DMS53 treated with DMSO at 0.1 percent for 48 hours (cell line): ENCODE results near the gene FIP1L1.
"Not testable (repeated sequence)": the region's sequence is repeated elsewhere in the genome, so short reads cannot be mapped to it uniquely, and the experiment has no call there.

ENCODE experiments used
- DNase-seq: peaks from one replicate; lab custom pipeline; 2025; ENCODE audit not compliant: unreplicated experiment; lab: John Stamatoyannopoulos, UW

Gene FIP1L1

GRCh38 chr4:53465891-53466290, 88.5 kb downstream of the FIP1L1 start:
- no peak for DNase-seq

GRCh38 chr4:53466576-53466975, 89.1 kb downstream of the FIP1L1 start:
- not testable (repeated sequence) for DNase-seq

- DNase-seq, result no peak
Observed at GRCh38 chr4:53476232-53477037, 99.0 kb downstream of the FIP1L1 start.

GRCh38 chr4:53477038-53477565, 99.7 kb downstream of the FIP1L1 start:
- no peak for DNase-seq

DNA sequence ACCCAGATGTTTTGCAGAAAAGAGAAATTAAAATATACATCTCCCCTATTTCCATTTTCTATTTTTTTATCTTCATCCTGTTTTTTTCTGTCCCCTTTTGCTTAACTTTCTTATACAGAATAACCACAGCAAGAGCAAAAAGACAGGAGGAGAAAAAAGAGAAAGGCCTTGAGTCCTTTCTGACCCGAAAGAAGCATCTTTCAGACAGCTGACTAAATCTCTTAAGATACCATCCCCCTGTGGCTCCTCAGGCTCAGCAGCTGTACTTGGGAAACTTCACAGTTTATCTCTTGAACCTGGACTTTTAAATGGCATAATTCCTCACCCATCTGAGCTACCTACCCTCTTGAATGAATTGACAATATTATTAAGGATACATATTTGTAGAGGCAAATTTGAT, 100.2 kb downstream of the FIP1L1 start:
- DNase-seq, result no peak

DNA sequence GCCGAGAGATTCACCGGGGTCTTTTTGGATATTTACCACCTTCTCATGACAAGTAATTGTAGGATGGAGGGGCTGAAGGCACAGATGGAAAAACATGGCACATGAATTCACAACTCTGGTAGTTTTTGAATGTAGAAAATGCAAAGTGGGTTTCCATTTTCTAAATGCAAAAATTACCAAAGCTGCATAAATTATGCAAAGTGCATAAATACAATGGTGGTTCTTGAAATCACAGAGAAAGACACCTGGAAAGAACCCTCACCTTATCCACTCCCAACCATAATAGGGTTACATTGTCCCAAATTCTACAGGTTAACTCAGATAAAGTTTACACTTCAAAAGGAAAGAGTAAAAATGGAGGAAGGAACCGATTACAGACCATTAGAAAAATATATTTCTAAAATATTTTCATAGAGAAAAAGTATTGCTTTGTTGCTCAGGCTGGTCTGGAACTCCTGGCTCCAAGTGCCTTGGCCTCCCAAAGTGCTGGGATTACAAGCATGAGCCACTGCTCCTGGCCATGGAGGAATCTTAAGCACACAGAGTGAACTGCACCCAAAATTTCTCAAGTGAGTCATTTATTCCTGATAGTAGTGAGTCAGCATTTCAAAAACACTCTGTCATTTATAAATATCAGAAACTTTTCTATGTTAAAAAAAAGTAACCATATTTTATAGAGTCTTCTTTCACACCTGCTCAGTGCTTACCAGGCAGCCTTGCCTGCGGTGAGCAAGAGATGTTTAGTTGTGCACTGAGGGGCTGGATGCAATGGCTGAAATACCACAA, 101.4 kb downstream of the FIP1L1 start:
- DNase-seq, result no peak

GRCh38 chr4:53479736-53480525, 102.5 kb downstream of the FIP1L1 start:
- DNase-seq, result no peak

DNA sequence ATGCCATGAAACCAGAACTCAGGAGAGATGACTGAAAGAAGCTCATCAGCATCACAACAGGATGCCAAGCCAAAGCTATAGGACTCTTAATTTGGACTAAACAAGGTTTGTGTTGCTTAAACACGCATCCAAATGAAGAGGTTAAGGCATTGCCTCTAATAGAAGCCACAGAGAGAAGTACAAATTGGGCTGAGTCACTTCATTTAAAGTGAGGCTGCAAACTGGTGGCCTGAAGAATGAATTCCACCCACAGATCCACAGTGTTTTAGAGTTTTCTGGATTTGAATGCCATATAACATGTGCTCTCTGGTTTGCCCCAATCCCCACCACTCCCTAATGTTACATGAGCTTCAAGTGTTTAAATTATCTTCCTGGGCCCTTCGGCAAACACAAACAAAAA, 103.5 kb downstream of the FIP1L1 start:
- no peak for DNase-seq

DNA sequence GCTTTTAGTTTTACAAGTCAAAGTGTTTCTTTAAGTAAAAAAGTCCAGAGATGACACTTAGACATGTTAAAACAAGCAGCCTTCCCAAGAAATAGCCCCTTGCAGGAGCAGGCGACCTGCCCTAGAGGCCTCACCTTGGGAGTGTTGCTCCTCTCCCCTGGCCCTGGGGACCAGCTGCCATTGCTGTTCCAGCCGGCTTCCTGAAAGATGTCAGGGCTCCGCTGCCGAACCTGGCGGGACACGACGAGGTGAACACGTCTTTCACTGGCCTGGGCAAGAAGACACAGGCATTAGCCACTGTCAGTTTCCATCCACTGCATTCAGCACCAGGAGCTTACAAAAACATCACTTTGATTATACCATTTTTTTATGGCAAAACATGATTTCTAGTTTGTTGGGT, 104.1 kb downstream of the FIP1L1 start:
- DNase-seq, result no peak

DNA sequence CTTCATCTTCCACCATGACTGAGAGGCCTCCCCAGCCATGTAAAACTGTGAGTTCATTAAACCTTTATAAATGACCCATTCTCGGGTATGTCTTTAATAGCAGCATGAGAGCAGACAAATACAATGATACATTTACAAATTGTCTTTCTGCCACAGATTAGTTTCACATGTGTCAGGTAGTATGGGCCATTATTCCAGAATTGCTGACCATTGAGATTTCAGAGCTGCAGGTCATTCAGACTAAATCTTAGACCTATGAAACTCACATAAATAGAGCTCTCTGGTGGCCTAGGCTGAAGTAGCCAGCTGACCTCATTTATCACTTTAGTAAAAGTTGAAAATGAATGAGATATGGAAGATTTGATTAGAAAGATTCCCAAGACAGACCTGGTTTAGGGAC, 105.8 kb downstream of the FIP1L1 start:
- DNase-seq, result no peak

- DNase-seq, result no peak
Observed at GRCh38 chr4:53484911-53485657, 107.6 kb downstream of the FIP1L1 start.

DNA sequence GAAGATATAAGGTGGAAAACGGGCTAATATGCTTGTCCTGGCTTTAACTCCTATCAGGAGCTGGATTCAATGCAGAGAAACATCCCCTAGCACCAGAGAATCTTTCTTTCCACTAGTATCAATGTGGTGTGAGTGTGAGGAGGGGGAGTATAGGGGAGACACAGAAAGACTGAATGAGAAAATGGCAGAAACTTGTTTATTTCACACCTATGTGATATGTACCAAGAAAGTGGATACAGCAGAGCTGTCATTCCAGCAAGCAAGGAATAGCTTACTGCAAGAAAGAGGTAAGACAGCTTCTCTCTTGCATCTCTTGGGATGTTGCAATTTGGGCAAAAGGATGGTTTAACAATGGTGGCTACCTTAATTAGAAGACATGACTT, 108.2 kb downstream of the FIP1L1 start:
- DNase-seq, result no peak

DNA sequence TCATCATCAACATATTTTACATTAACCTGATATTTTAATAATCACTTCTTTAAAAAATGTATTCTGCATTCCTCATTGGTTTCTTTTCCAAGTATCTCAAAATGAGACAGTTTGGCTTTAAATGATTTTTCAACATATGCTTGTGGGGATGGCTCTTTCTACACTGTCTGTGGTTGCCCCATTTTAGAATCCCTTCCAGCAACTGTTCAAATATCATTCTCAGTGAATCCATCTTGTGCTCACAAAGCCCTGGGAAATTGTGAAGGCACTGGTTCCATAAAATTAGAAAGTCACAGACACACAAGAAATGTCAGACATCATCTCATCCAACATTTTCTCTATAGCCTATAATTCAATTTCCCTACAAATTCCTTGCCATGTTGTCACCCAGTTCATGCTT, 110.3 kb downstream of the FIP1L1 start:
- DNase-seq, result no peak

GRCh38 chr4:53489279-53489889, 111.9 kb downstream of the FIP1L1 start:
- DNase-seq, result no peak

- DNase-seq, result no peak
Observed at GRCh38 chr4:53490161-53490956, 112.9 kb downstream of the FIP1L1 start.

- DNase-seq, result peak; percentile 8
Observed at GRCh38 chr4:53490965-53491622, 113.7 kb downstream of the FIP1L1 start.

GRCh38 chr4:53494851-53495250, 117.4 kb downstream of the FIP1L1 start:
- no peak for DNase-seq

DNA sequence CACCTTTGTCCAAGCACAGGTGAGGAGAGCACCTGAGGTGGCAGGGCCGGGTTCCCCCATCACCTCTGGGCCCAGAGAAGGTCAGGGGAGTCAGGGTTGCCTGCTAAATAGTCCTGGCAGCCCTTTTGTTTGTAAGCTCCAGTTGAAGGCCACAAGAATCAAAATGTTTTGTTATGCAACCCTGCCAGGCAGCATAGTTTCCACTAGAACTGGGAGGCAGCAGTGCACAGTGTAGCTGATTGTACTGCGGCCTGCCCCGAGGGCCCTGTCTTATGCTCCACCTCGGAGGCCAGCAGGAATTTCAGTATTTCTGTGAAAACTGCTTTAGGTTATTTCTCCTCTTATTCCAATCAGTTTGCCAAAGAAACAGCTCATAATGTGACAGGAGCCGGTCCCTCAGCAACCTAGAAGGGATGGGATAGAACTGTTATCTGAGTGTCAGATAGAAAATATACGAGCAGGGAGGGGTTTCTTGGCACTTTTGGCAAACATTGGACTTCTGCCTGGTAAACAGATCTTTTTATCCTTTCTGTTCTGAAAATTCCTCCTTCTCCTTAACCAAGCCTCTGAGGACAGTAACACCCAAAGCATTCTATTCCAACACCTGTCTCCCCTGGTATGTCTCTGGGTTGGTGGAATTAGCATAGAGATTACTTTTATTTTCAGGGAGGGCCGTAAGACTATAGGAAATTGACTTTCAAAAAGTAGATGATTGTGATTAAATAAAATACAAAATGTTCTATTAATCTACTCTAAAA, 120.2 kb downstream of the FIP1L1 start:
- no peak for DNase-seq
